SHP77 treated with DMSO at 0.1 percent for 48 hours (cell line): ENCODE results near the gene IPO11.
"Not testable (repeated sequence)": the region's sequence is repeated elsewhere in the genome, so short reads cannot be mapped to it uniquely, and the experiment has no call there.

Experiments used
- DNase-seq: peaks from one replicate; lab custom pipeline; 2025; lab: John Stamatoyannopoulos, UW

The IPO11 gene

DNA sequence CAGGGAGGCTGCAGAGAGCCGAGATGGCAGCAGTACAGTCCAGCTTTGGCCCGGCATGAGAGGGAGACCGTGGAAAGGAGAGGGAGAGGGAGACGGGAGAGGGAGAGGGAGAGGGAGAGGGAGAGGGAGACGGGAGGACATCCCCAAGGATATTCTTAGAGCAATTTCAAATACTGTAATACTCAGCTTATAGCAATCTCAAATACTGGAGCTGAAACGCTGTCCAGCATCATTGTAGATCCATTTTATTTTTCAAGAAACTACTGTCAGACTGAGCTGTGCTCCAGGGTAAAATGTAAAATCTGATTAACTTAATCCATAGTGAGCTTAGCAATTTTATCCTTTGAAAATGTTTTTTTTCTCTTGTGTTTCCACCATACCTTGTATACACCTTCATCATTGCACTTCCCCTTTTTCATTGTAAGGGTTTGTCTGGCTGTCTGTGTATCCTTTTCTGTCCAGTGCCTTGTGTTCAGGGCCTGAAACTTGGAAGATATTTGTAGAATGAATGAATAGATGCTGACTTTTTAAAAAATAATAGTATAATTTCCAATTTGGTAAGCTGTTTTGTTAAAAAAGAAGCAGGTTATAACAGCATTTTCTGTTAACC, 102.1 kb downstream of the IPO11 start:
- no peak for DNase-seq

DNA sequence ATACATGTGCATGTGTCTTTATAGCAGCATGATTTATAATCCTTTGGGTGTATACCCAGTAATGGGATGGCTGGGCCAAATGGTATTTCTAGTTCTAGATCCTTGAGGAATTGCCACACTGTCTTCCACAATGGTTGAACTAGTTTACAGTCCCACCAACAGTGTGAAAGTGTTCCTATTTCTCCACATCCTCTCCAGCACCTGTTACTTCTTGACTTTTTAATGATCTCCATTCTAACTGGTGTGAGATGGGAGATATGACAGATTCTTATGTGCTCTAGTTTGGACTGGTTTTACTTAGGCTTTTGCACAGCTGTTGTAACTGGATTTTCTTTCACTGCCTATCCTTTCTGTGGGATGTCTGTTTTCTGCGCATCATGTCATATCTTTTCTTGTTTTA, 108.2 kb downstream of the IPO11 start:
- DNase-seq, result not testable (repeated sequence)

DNA sequence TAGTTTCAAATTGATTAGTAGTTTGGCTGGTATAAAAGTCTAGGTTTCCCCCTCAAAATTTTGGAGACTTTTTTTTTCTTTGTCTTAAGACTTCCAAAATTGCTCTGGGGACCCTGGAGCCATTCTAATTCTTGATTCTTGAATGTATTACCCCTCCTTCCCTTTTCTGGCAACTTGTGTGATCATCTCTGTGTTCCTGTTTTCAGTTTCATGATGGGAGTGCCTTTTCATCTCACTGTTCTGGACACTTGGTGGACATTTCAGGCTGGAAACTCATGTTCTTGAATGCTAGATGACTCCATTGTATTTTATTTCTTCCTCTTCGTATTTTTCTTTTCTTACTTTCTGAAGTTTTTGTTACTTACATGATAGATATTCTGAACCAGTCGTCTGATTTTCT, 108.8 kb downstream of the IPO11 start:
- no peak for DNase-seq

DNA sequence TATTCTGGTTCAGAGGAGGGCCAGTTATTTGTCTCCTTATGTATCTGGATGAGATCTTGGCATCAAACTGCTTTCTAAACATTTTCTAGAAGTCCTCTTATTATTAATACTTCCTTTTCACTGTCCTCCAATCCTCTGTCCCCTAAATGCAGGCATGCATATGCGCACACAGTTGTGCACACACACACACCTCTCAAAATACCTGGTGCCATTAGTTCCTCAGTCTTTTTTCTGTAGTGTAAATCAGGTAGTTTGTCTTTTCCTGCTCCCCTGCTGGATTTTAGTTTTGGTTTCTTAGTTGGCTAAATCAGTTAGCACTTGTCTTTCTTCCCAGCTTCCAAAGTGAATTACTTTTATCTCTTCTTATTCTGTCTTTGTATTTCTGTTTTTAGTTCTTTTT, 110.2 kb downstream of the IPO11 start:
- no peak for DNase-seq

DNA sequence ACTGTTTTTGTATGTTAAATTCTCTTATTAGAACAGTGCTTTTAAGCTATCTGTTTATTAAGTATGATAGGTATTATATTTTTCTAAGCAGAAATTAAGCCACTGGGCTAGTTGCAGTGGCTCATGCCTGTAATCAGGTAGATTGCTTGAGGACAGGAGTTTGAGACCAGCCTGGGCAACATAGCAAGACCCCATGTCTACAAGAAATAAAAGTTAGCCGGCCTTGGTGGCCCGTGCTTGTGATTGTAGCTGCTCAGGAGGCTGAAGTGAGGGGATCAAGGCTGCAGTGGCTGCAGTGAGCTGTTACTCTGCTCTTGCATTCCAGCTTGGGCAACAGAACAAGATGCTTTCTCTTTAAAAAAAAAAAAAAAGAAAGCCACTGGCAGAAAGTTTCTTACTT, 121.0 kb downstream of the IPO11 start:
- DNase-seq, result no peak

DNA sequence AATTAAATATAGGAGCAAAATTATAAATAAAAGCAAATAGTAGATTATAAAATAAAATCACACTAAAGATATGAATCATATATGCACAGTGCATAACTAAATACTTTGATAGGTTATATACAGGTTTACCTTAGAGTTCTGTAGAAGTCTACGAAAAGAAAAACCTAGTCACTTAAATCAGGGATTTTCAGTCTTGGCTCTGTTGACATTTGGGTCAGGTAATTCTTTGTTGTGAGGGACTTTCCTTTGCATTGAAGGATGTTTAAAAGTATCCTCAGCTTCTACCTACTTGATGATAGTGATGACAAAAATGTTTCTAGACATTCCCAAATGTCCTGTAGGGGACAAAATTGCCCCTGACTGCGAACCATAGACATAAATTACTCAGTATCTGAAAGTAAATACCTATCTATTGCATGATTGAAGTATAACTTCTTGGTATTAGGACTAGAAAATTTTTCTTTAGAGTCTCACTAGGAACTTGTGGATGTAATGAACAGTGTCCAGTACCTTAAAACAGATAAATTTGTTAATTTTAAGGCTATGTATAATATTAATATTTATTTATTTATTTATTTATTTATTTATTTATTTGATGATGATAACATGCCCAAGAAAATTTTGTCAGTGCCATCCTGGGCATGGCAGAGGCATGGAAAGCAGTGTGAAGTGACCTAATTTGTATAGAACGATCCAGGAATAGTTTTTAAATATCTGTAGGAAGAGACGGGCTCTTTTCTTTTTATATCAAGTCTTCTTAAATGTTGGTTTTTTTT, 122.1 kb downstream of the IPO11 start:
- DNase-seq, result no peak

DNA sequence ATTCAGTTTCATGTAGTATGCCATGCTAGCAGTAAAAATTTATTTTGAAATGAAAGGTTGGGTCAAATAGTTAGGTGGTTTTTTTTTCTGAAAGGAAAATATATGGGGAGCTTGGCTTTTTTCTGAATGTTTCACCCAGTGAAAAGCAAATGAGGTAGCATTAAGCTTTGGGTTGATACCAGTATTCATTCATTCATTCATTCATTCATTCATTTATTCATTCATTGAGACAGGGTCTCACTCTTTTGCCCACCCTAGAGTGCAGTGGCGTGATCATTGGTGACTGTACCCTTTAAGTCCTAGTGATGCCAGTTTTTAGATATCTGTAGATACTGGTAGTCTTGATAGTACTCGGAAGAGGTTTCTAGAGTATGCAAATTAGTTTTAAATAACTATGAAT, 123.7 kb downstream of the IPO11 start:
- no peak for DNase-seq

DNA sequence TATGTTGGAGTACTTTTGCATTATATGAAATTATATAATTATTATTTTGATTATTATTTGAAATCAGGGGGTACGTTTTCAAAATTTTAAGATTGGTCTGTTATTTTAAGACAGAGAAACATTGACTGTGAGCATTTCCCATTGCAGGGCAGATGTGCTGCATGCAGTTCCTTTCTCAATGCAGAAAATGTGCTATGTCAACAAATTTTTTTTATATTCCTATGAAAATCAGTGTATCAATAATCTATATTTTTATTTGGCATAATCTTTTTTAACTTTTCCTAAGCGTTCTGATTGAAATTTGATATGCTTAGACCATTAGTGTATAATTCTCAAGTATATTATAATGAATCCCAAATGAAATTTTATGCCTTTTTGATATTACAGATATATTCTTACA, 124.2 kb downstream of the IPO11 start:
- DNase-seq, result no peak

DNA sequence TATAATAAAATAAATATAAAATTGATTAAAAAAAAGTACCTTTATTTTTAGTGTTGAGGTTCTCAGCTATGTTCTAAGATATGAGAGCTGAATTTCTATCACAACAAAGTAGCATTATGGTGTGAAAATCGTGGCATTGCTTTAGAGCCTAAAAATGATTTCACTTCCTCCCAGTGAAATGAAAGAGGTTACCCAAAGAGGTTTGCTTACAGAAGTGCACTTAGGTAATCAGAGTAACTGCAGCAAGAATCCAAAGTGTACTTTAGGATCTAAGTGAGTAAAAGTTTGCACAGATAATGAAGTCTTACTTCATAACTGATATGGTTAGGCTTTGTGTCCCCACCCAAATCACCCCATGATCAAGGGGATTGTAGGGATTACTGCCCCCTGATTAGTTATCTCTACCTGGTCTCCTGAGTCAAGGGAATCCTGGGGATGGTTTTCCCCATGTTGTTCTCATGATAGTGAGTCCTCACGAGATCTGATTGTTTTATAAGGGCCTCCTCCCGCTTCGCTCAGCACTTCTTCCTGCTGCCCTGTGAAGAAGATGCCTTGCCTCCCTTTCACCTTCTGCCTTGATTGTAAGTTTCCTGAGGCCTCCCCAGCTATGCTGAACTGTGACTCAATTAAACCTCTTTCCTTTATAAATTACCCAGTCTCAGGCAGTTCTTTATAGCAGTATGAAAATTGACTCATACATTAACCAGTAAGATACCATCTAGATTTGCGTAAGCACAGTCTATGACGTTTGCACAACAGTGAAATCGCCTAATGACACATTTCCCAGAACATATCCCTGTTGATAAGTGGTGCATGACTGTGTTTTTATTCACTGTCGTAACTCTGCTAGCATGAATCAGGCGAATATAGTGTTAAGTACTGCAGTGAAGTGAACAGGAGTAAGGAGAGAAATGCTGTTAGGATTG, 125.7 kb downstream of the IPO11 start:
- DNase-seq, result no peak

DNA sequence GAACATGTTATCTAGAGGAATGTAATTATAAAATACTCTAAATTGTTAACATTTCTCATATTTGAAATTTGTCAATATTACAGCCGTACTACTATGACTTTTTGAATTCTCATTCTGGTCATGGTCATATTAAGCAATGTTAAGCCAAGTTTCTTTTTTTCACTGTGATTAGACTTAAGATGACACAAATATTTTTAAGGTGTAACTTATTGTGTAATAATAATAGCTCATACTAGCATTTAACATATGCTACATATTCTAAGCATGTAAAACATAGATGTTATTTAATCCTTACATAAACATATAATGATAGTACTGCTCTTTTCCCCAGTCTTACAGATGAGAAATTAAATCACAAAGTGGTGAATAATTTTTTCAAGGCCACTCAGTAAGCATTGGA, 130.2 kb downstream of the IPO11 start:
- DNase-seq, result no peak

DNA sequence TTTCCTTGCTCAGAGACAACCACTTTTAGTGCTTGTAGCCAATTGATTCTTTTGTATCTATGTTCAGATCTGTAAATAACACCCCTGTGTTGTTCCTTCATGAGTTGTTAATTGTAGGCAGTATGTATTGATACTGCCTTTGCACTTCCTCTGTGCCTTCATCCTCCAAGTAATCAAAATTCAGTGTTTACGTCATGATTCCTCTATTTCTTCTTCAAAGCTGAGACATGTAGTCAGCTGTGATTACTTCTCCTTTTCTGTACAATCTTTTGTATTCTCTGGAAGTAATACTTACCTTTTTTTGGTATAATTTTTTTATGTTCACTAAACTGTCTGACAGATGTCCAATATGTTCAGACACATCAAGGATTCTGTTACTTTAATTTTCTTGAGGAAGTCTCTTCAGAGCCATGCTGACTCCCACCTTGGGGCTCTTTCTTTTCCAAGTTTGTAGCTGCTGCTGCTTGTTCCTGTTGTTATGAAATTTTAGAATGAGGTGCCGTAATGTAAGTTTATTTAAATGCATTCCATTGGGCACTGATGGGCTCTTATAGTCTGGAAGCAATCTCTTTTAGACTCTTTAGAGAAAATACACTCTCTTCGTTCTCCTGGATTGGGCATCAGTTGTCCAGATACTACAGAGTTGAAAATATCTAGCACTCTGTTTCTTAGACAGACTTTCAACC, 135.5 kb downstream of the IPO11 start:
- no peak for DNase-seq

DNA sequence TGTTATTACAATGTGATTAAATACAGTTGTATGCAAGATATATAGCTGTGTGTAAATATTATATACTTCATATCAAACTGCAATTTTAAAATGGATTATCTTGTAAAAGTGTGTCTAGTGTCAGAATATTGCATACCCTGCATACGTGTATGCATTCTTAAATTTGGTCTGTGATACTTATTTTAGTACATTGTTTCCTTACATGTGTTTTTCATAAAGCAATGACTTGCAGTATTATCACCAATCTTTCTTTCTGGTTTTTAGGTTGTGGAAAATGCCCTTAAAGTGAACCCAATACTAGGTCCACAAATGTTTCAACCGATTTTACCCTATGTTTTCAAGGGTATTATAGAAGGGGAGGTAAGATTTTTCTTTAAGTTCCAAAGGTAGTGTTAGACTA, 137.5 kb downstream of the IPO11 start:
- DNase-seq, result no peak

DNA sequence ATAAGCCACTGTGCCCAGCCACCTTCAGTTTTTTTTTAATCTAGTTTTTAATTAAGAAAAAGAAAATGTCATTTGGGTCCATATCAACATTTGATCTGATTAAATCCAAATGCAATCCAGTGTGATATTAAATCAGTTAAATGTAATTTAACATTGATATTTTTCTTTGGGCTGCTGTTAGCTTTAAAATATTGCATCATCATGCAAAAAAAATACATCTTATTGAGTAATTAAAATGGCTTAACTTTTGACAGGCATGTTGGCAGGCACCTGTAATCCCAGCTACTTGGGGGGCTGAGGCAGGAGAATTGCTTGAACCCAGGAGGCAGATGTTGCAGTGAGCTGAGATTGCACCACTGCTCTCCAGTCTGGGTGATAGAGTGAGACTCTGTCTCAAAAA, 143.4 kb downstream of the IPO11 start:
- no peak for DNase-seq

DNA sequence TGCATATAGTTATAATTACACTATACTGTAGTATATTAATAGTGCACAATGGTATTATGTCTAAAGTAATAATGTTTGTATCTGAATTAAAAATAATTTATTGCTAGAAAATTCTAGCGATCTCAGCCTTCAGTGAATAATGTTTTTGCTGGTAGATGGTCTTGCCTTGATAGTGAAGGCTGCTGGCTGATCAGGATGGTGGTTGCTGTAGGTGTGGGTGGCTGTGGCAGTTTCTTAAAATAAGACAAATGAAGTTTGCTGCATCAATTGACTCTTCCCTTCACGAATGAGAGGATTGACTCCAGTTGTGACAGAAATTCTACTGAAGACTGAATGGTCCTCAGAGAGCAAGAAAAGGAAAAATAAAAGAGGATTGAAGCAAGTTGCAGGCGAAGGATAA, 146.4 kb downstream of the IPO11 start:
- DNase-seq, result no peak

DNA sequence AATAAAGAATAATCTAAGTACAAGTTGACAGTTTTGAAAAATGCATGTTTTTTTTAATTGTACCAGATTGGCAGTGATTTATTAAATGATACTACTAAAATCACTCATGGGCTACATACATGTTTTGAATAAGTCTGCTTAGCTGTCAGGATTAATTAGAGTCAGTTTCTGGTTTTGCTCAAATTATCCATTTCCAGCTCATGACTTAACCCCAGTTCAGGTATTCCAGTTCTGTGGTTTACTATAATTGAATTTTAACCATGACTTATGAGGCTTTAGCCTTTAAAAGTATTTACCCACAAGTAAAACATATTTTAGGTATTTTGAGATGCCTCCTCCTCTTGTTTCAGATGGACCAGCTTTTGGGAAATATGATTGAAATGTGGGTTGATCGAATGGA, 148.2 kb downstream of the IPO11 start:
- DNase-seq, result no peak

DNA sequence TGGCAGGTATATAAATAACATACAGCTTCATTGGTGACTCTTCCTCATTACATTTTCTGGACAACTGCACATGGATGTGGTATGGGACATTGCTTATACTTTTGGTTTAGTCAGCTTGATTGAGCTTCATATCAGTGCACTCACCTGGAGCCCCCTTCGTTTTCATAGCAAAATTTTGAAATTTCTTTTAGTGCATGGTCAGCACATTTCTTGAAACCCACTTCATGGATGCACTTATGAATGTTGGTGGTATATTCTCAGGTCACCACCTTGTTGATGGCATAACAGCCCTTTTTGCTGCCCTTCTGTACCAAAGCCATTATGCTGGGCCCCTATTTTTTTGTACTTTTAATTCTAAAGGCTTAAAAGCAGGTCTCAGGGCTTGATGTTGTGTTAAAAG, 149.3 kb downstream of the IPO11 start:
- DNase-seq, result no peak

DNA sequence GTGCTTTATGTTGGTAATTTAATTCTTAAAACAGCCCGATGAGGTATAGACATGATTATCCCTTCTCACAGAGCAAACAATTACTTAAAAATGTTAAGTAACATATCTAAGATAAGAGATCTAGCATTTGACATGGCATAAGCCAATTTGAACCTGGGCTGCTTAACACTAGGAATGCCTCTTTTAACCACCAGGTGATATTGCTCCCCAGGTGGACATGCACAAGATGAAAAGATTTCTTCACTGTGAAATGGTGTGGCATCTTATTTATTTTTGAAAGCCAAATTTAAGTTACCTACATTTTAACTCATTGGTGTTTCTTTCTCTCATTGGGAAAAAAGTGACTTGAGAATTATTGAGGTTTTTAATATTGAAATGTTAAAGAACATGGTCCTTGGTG, 150.3 kb downstream of the IPO11 start:
- no peak for DNase-seq

DNA sequence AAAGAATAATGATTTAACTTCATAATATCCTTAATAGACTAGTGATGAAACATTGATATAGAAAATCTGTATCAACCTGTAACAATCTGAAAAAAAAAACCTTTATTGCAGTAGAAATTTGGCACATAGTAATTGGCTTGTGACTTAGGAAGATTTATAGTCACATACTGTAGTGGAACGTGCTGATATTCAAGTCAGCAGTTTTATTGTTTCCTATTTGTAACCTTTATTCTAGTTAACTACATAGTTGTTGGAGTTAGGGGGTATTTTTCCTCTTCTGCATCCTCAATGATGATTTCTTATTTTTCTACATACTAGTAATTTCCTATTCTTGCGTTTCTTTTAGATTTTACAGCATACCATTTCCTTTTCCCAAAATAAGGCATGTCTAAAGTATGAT, 151.5 kb downstream of the IPO11 start:
- DNase-seq, result no peak

DNA sequence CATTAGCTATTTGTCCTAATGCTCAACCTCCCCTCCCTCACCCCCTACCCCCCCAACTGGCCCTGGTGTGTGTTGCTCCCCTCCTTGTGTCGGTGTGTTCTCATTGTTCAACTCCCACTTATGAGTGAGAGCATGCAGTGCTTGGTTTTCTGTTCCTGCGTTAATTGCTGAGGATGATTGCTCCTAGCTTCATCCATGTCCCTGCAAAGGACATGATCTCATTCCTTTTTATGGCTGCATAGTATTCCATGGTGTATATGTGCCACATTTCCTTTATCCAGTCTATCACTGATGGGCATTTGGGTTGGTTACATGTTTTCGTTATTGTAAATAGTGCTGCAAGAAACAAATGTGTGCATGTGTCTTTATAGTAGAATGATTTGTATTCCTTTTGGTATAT, 153.2 kb downstream of the IPO11 start:
- not testable (repeated sequence) for DNase-seq

DNA sequence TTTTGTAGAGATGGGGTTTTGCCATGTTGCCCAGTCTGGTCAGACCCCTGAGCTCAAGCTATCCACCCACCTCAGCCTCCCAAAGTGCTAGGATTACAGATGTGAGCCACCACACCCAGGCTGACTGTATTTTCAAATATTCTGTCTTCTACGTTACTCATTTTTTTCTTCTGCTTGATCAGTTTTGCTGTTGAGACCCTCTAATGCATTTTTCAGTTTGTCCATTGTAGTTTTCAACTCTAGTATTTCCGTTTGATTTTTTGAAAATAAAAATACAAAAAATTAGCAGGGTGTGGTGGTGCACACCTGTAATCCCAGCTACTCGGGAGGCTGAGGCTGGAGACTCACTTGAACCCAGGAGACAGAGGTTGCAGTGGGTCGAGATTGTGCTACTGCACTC, 155.6 kb downstream of the IPO11 start:
- no peak for DNase-seq

DNA sequence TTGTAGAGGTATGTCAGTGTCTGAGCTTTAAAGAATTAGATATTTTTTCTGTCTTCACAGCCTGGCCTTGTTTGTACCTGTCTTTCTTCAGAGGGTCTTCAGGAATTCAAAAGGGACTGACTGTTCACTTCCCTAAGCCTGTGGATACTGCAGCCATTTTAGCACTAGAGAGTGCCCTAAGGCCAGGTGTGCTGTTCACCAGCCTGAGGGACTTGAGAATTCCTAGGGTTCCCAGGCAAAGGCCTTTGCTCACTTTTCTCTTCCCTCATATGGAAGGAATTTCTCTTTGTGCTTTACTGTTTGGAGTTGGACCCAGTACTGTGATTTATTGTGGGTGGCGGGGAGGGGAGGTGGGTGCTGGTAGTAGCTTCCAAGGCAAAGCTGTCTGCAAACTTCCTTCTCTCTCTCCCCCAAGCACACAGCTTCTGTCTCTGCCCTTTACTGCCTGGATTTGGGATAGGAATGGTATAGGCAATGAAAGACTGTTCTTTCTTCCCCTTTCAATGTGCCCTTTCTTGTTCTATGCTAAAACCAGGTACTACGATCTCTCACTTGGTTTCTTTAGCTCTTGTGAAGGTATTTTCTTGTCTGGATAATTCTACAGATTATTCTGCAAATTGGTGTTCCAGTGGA, 156.4 kb downstream of the IPO11 start:
- DNase-seq, result no peak

DNA sequence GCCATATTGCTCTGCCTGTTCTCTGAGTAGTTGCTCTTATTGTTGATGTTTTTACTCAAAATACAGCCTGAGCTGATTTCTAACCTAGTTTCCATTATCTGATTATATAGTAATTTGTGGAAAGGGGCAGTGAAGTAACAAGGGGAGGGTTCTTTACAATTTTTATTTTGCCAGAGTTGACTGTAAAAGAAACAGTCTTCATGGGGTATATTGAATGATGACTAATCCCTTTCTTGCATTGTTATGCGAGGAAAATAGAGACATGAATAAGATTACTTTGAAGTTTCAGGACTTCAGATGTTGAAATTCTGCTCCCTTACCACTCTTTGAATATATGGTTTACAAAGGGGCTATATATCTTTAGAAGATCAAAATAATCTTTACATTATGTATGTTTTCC, 156.9 kb downstream of the IPO11 start:
- DNase-seq, result no peak
